ENCODE measurements around the gene MORC1. TPM values are rescaled to one million over a fixed set of nuclear protein-coding genes. Genes with fewer than 3 reads are reported as not detected.
A peak's percentile ranks its signal among the peaks of the same experiment; 100 is the strongest.

Gene MORC1
- total and polyA plus RNA-seq, 3 donors from 2014 or later = 15.4 to 19.4 (median 16.0) TPM

GRCh38 chr3:109050591-109051167 is 67.3 kb downstream of the MORC1 start:
- Histone ChIP-seq H3K36me3 (ENCODE audit: low read depth, missing control alignments) (no peaks in the 10 kb centered on the region), H3K4me3 (no peak overlapping the region), H3K4me1 (no peaks in the 10 kb centered on the region), H3K27me3 (no peaks in the 10 kb centered on the region), H3K27ac (no peak overlapping the region), H3K9me3 (no peaks in the 10 kb centered on the region)
- intact Hi-C loops (cut with DNase I; ENCODE audit: low total_unique reads) = no loop called here
- WGBS, 2 donors = 65% methylated on average over 3 of the region's 3 CpGs
- TF ChIP-seq POLR2A (IDR thresholded peaks at IDR 0.05) (no peak), CTCF (IDR thresholded peaks at IDR 0.05) (peak in 2 of 3 experiments; percentile 30 to 40)
- no peak for DNase-seq

DNA sequence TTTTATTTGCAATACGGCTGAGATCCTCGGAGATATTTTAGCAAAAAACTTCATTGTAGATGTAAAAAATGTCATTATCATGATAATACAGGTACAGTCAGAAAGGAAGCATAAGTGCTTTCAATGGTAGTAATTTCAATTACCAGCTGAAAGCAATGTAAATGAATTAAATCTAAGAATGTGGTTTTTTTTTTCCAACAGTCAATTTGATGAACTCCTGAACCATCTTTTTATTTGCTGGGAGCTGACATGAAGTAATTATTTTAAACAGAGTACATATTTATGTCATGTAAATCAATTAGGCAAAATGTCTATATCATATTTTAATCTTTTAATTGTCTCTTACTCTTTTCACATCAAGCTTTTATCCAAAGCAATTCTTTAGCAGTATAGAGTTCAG is 70.6 kb downstream of the MORC1 start:
- Histone ChIP-seq H3K27ac (no peak overlapping the region), H3K4me3 (no peak overlapping the region), H3K4me1 (no peaks in the 10 kb centered on the region), H3K27me3 (no peaks in the 10 kb centered on the region), H3K9me3 (no peaks in the 10 kb centered on the region), H3K36me3 (ENCODE audit: low read depth, missing control alignments) (no peaks in the 10 kb centered on the region)
- DNase-seq = no peak
- intact Hi-C loops (cut with DNase I; ENCODE audit: low total_unique reads) = no loop called here
- TF ChIP-seq CTCF (IDR thresholded peaks at IDR 0.05) (no peak), POLR2A (IDR thresholded peaks at IDR 0.05) (no peak)
- WGBS, 2 donors = 85 to 94% methylated on average over 2 of the region's 2 CpGs

DNA sequence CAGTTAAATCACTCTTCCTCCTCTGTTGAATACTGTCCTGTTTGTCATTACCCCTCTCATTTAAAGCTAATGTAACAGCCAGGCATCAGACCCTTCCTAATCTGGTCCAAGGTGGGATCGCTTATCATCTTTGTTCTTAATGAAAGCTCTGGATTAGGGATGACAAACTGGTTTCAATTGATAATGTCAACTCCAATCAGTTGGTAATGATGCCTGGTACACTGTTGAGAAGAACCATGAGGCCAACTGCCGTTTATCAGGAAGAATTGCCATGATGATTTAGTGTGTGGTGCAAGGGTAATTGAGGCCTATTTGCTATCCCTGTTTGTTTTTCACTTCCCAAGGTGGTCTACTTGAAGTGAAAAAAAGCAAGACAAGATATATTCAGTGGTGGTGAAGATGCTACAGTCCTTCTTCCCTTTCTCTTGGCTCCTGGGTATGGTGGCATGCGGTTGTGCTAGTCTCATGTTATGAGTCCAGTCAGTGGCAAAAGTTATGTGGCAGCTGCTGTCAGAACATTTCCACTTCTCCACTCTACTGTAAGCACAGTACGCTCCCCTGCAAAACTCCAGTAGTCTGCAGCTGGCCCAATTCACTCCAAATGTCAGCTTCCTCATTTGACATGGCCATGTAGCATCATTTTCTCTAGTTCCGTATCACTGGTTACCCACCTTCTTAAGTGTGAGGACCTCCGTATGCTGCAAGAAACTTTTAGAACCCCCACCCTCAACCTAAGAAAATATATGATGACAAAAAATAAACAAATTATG is 72.5 kb downstream of the MORC1 start:
- intact Hi-C loops (cut with DNase I; ENCODE audit: low total_unique reads) = no loop called here
- no peak for TF ChIP-seq POLR2A (IDR thresholded peaks at IDR 0.05)
- TF ChIP-seq CTCF (IDR thresholded peaks at IDR 0.05) = no peak
- no peaks in the 10 kb centered on the region for H3K4me1 ChIP-seq
- no peak overlapping the region for H3K27ac ChIP-seq
- DNase-seq = no peak
- no peaks in the 10 kb centered on the region for H3K36me3 ChIP-seq (ENCODE audit: low read depth, missing control alignments)
- no peaks in the 10 kb centered on the region for H3K9me3 ChIP-seq
- 88 to 90% methylated on average over 6 of the region's 6 CpGs for WGBS, 2 donors
- no peak overlapping the region for H3K4me3 ChIP-seq
- H3K27me3 ChIP-seq = no peaks in the 10 kb centered on the region

DNA sequence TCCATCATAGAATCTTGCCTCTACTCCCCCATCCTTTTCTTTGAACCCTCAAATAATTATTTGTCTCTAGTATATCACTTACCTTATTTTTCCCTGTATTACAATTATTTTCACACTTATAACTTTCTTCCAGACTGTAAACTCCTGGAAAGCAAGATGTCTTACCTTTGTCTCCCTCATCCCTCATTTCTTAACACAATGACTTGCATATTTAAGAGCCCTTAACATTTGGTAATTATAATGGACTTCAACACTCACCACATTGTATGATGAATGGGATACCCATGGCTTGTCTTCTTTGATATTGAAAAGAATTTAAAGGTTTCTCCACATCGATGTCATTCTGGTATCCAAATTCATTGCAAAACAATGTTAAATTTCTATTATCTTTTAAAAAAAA is 82.9 kb downstream of the MORC1 start:
- no peak for TF ChIP-seq CTCF (IDR thresholded peaks at IDR 0.05)
- DNase-seq = no peak
- Histone ChIP-seq H3K4me3 (no peak overlapping the region), H3K27me3 (no peaks in the 10 kb centered on the region), H3K9me3 (no peaks in the 10 kb centered on the region), H3K27ac (no peak overlapping the region), H3K4me1 (no peaks in the 10 kb centered on the region), H3K36me3 (ENCODE audit: low read depth, missing control alignments) (no peaks in the 10 kb centered on the region)
- WGBS, 2 donors = 89 to 93% methylated on average over 1 of the region's 1 CpG
- intact Hi-C loops (cut with DNase I; ENCODE audit: low total_unique reads) = no loop called here

All from testis (tissue), 3 donors.